Fibroblast of skin of right biceps (primary cell): ENCODE results near the gene IL12RB2.
A peak's percentile ranks its signal among the peaks of the same experiment; 100 is the strongest.
"Not testable (repeated sequence)": the region's sequence is repeated elsewhere in the genome, so short reads cannot be mapped to it uniquely, and the experiment has no call there.

Experiments
- DNase-seq: peaks from one replicate; pipeline ENCODE4 v3.0.0-alpha.2; 2013

Gene IL12RB2

DNA sequence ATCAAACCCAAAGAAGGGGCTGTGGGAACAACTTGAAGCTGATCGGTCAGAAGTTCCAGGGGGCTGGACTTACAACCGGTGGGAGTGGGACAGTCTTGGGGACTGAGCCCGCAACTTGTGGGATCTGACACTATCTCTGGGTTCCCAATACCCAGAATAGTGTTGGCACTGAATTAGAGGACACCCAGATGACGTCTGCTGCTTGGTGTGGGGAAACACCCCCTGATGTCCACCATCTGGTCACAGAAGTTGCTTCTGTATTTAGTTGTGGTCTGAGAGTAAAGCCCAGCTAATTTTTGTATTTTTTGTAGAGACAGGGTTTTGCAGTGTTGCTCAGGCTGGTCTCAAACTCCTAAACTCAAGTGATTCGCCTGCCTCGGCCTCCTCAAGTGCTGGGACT is 93.8 kb downstream of the IL12RB2 start:
- DNase-seq = no peak

- peak; percentile 42 for DNase-seq
Observed at GRCh38 chr1:67404212-67404620, 96.5 kb downstream of the IL12RB2 start.

DNA sequence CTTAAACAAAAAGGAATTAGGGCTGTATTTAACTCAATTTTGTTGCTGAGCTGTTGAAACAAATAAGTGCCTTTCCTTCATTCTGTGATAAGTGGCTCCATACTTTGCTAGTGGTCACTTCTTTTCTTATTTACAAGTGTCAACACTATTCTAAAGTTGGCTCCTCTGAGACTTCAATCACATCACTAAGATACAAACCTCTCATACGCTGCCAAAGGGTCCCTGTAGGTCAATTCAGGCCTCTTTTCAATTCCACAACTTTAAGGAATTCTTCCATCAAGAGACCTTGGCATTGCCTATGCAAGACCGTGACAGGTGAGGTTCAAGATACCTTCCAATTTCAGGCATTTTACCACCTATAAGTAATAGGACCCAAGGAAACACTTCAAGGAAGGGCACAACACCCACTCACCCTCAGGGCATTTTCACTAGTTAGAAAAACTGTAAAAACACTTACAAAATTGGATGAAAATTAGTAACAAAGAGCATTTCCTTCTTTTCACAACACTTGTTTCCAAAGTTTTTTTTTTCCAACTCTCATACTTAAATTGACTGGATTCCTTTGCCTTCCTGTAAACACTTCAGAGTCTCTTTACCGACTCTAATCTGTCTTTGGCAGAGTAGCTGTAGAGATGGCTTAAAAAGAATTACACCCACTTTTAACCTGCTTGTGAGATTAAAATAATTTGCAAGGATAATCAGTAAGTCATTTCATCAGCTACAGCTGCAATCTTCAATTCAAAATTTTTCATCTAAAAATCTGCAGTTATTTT is 98.0 kb downstream of the IL12RB2 start:
- DNase-seq = no peak

DNA sequence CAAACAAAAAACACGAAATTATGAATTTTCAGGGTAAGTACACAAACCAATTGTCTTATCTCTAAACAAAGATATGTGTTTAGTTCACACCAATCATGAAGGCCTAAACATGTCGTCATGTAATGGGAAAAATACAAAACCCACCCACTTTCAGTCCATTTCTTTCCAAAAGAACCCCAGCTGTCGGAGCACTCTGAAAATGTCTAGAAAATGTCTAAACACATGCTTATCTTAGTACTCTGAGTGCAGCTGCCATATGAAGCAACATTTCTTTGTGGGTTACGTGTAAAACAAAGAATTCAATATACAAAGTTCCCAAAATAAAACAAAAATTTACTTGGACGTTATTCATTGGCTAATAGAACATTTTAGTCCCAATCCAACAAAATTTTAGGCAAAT is 99.8 kb downstream of the IL12RB2 start:
- no peak for DNase-seq

- DNase-seq = no peak
Observed at GRCh38 chr1:67408148-67408547, 100.5 kb downstream of the IL12RB2 start.

DNA sequence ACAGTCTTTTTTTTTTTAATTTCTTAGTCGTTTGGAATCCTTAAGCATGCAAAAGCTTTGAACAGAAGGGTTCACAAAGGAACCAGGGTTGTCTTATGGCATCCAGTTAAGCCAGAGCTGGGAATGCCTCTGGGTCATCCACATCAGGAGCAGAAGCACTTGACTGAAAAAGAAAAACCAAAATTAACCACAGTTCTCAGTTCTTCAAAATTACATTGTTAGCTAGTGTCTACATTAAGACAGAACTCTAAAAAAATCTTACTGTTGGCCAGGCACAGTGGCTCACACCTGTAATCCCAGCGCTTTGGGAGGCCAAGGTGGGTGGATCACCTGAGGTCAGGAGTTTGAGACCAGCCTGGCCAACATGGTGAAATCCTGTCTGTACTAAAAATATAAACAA is 105.4 kb downstream of the IL12RB2 start:
- not testable (repeated sequence) for DNase-seq

DNA sequence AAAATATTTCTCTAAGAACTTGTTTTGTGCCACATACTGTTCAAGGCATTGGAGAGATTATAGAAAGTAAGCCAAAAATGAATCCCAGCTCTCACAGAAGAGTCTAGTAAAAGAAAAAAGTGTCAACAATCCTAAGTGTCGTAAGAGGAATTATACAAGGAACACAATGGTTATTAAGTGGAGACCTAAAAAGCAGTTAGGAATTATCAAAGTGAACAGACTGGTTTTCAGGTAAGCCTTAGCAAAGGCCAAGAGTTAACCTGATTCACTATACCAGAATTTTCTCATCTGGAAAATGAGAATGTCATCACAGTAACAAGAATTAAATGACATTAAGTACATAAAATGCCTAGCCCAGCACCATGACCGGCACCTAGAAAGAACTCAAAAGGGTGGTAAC is 106.9 kb downstream of the IL12RB2 start:
- no peak for DNase-seq

DNA sequence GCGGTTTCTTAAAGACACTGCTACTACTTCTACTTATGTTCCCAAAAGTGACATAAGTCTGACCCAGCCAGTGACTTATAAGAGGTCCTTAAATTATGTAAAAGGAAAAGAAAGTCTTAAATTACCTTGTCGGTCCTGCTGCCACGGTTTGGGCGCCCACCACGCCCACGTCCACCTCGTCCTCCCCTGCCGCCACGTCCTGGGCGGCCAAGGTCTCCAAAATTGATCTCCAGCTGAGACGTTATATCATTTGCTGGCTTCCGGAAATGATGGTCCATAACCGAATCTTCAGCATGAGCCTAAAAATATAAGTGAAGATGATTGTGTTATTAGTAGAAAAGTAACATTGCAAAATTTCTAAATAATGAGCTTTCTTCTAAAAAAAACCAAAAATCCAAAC is 107.4 kb downstream of the IL12RB2 start:
- no peak for DNase-seq

DNA sequence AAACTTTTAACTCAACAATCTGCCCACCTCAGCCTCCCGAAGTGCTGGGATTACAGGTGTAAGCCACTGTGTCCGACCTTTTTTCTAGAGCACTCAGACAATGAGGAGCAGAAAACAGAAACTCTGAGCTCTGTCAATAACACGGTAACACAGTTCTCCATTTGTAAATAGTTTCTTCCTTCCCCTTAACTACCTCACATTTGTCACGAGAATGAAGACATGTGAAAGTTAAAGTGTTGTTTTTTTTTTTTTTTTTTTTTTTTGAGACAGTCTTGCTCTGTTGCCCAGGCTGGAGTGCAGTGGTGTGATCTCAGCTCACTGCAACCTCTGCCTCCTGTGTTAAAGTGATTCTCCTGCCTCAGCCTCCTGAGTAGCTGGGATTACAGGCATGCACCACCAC is 110.1 kb downstream of the IL12RB2 start:
- not testable (repeated sequence) for DNase-seq

DNA sequence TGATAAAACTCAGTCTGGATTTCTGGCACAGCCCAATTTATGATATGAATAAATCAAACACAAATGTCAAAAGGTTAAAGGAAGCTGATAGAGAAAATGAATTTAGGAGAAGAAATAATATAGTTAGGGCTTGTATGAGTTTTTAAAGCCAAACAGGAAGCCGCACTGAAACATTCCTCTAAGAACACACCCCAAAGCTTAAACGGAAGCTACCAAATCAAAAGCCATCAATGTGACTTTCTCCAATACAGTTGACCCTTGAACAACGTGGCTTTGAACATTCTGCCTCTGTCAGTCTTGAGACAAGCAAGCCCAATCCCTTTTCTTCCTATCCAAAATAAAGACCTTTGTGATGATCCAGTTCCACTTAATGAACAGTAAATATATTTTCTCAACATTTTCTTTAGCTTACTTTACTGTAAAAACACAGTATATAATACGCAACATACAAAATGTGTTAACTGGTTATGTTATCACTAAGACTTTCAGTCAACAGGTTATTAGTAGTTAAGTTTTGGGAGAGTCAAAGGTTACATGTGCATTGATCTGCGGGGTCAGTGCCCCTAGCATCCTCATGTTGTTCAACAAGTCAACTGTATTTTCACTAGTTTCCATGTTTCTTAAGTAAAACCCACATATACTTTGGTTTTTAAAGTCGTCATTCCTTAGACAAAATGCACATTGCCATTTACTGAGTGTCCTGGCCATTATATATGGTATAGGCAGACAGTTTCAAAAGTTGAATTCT is 111.3 kb downstream of the IL12RB2 start:
- no peak for DNase-seq

DNA sequence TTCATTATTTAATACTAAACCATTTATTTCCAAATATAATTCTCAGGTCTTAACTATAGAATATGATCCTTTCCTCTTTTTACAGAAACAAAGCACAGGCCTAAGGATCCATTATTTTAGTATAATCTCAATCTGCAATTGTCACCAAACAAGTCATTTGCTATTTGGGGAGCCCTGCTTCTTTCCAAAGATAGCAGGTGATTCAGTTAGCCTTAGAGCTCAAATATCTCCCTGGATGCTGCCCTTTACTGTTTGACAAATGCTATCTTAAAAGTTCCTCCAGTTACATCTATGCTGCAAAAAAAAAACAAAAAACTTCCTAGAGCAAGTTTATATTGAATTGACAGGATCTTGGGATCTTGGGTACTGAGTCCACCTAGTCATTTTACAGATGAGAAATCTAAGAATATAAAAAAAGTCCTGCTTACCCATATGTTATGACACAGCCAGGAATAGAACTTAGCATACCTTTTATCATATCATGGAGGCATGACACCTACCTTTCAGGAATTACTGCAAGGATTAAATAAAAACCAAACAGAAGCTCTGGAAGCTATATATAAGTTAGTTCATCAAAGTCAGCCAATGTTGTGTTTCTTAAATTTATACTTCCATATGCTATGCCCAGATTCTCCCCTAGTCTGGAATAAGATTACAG is 113.3 kb downstream of the IL12RB2 start:
- no peak for DNase-seq

DNA sequence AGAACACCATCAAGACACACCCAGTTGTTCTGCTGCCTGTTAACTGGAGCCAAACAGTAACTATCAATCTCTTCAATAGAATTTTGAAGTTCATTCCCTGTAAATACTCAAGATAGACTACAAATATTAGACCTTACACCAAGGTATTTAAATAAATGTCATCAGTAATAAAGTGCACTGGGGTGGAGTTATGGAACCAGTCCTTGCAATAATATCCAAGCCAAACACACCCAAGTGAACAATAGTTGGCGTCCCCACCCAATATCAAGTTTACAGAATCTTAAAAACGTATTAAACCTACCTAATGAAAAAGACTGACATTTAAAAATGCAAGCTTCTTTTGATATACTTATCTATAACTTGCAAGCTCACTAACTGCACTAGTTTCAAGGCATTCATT is 119.8 kb downstream of the IL12RB2 start:
- DNase-seq = no peak

DNA sequence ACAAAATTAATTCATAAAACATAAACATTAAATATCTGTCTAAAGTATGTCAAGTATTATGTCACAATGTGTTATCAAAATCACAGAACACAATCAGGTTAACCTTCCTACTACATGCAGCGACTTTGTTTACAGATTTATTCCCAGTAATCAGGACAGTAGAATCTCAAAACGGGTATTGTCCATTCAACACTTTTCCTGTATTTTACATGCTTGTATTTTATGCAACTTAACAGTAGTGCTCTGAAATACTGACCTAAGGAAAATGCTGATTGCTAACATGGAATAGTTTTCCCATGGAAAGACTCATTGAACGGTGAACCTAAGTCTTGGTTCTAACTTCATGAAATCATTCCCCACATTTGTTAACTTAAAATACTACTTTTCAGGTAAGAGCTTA is 120.3 kb downstream of the IL12RB2 start:
- no peak for DNase-seq

DNA sequence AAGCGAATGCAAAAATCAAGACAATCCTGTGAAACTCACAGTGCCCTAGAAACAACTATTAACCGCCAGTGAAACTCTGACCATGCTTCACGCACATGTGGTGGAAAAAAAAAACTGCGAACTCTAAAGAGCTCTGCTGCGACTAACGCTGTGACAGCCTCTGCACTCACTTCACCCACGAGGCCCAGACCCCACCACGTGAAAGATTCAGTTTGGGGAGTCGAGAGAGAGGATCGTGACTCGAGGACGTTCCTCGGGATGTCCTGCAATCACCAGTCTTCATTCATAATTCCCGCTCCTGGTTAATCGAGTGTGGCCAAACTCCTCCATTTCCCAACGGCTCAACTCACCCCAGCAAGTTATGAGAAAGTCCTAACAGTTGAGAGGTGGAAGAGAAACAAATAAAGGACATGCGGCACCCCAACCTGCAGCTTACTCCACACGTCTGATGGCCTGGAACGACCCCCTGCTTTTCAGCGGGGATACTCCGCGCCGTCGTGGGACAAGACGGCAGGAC is 121.4 kb downstream of the IL12RB2 start:
- no peak for DNase-seq

- peak; percentile 11 for DNase-seq
Observed at GRCh38 chr1:67429528-67430357, 122.1 kb downstream of the IL12RB2 start.

- peak; percentile 96 for DNase-seq
Observed at GRCh38 chr1:67430358-67431155, 122.9 kb downstream of the IL12RB2 start, which contains the start of gene SERBP1. Gene SERBP1, minus strand, starts transcription at chr1:67430402. Its CDS starts 102 bp downstream, at chr1:67430300.

DNA sequence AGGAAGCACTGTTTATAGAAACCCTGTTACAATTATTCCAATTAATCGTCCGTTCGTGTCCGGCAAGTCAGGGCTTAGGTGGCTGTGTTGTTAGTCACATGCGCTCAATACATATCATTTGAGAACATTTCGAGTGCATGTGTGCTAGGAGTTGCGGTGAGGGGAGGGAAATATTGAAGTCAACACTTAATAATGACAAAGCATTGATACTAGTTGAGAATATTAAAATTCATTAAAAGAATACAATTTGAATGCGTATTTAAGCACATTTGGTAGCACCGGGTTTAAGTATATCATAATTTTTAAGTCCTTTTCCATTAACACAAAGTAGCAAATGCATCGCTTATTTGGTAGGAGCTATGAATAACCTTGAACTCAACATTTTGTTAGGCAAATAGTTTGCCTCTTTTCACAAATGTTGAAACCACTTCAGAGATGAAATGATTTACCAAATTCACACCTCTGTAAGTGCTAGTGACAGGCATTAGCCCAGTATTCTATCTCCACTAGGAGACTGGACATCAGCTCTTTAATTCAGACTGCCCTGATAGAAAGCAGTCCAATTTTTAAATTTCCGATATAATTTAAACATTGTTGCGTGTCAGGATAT is 123.6 kb downstream of the IL12RB2 start:
- DNase-seq = no peak

DNA sequence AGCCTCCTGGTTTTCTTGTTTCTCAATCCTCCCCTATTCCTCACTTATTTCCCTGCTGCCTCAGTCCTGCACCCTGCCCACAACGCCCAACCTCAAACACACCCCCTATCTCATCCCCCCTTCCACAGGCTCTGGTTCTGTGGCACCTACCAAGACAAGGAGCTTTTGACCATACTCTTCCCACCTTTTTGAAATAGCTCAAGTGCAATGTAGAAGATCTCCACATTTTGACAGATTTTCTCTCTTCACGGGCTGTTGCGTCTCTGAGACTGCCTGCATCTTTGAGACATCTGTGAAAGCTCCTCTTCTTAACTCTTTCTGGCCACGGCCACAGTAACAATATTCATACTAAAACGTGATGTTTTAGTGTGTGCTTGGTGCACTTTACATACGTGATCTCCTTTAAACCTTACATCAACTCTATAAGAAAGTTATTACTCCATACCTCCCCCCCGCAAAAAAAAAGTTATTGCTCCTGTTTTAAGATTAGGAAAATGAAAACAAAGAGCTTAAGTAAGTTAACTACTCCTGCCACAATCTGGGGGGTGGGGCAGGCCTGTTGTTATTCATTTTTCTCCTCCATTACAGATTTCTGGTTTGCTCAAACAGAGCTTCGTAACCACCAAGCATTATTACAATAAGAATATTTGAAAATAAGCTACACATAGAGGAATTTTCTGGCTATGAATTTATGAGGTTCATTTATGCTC is 124.4 kb downstream of the IL12RB2 start:
- DNase-seq = no peak

- no peak for DNase-seq
Observed at GRCh38 chr1:67432745-67433144, 125.1 kb downstream of the IL12RB2 start.

- peak; percentile 19 for DNase-seq
Observed at GRCh38 chr1:67433837-67434236, 126.2 kb downstream of the IL12RB2 start.

- DNase-seq = peak; percentile 57
Observed at GRCh38 chr1:67434491-67434890, 126.8 kb downstream of the IL12RB2 start.
